Tibial artery (tissue), 4 donors: ENCODE results near the gene ARHGEF28.

Experiments used
- DNase-seq, 2 donors: peaks; one replicate each; pipeline ENCODE4 v3.0.0-alpha.2; 2019
- H3K27ac ChIP-seq, 2 donors: fragments of 200-600 bp; sonication (generic) in 1 of 2; 1 replicate in 1 of 2; 2 replicates in 1 of 2; pipeline ENCODE4 v1.5.1; 2018 to 2019; ENCODE audit warnings: mild to moderate bottlenecking in 1 of 2
- H3K27me3 ChIP-seq, 2 donors: fragments of 200-600 bp; sonication (generic) in 1 of 2; one replicate each; pipeline versions ENCODE4 v1.5.1 to v1.6.0; 2016 to 2019
- H3K36me3 ChIP-seq, 3 donors: fragments of 200-600 bp; sonication (generic) in 2 of 3; one replicate each; pipeline ENCODE4 v1.5.1; 2016 to 2019; ENCODE audit warnings: mild to moderate bottlenecking in 2 of 3
- H3K4me1 ChIP-seq, 4 donors: fragments of 200-600 bp; sonication (generic) in 2 of 4; 1 replicate in 3 of 4; 2 replicates in 1 of 4; pipeline ENCODE4 v1.5.1; 2016 to 2019
- H3K4me3 ChIP-seq, 2 donors: fragments of 200-600 bp; sonication (generic) in 1 of 2; 1 replicate in 1 of 2; 2 replicates in 1 of 2; pipeline ENCODE4 v1.5.1; 2018 to 2019; ENCODE audit warnings: mild to moderate bottlenecking in 2 of 2
- H3K9me3 ChIP-seq, 3 donors: fragments of 200-600 bp; sonication (generic) in 1 of 3; one replicate each; pipeline ENCODE4 v1.5.1; 2016 to 2019
- CTCF ChIP-seq, 2 experiments: fragments of 200-600 bp in 1 of 2; fragments of 450-650 bp in 1 of 2; IDR thresholded peaks; one replicate each; pipeline ENCODE4 v1.5.1; 2017 to 2019; ENCODE audit warnings: antibody characterized with exemption in 2 of 2, mild to moderate bottlenecking in 1 of 2, moderate library complexity in 1 of 2
- intact Hi-C: fragments of 100-400 bp; cut with DNase I; formaldehyde crosslinking; loops from one replicate; pipeline ENCODE4 v1.15.0; 2023; ENCODE audit warnings: low total_unique reads

ARHGEF28 gene

GRCh38 chr5:73894860-73895259 is 268.9 kb downstream of the ARHGEF28 start:
- H3K9me3 ChIP-seq = no peaks in the 10 kb centered on the region
- peaks cover 0 to 29% (median 0%) of the 10 kb centered on the region in 3 donors for H3K36me3 ChIP-seq
- no peaks in the 10 kb centered on the region for H3K4me1 ChIP-seq
- intact Hi-C loops = no loop called here
- no peak for TF ChIP-seq CTCF (IDR thresholded peaks at IDR 0.05)
- H3K27ac ChIP-seq = no peak overlapping the region
- no peak for DNase-seq
- H3K4me3 ChIP-seq = no peak overlapping the region
- no peaks in the 10 kb centered on the region for H3K27me3 ChIP-seq

GRCh38 chr5:73895471-73895870 is 269.5 kb downstream of the ARHGEF28 start:
- Histone ChIP-seq H3K36me3 (peaks cover 0 to 23% (median 0%) of the 10 kb centered on the region in 3 donors), H3K27me3 (no peaks in the 10 kb centered on the region), H3K9me3 (no peaks in the 10 kb centered on the region), H3K27ac (no peak overlapping the region), H3K4me3 (no peak overlapping the region), H3K4me1 (no peaks in the 10 kb centered on the region)
- intact Hi-C loops = no loop called here
- no peak for DNase-seq
- TF ChIP-seq CTCF (IDR thresholded peaks at IDR 0.05) = no peak

GRCh38 chr5:73896097-73896496 is 270.1 kb downstream of the ARHGEF28 start:
- Histone ChIP-seq H3K36me3 (peaks cover 0 to 17% (median 0%) of the 10 kb centered on the region in 3 donors), H3K27ac (no peak overlapping the region), H3K27me3 (no peaks in the 10 kb centered on the region), H3K4me3 (no peak overlapping the region), H3K9me3 (no peaks in the 10 kb centered on the region), H3K4me1 (no peaks in the 10 kb centered on the region)
- TF ChIP-seq CTCF (IDR thresholded peaks at IDR 0.05) = no peak
- DNase-seq = no peak
- intact Hi-C loops = no loop called here

GRCh38 chr5:73896668-73897067 is 270.7 kb downstream of the ARHGEF28 start:
- no peak for TF ChIP-seq CTCF (IDR thresholded peaks at IDR 0.05)
- Histone ChIP-seq H3K4me1 (no peaks in the 10 kb centered on the region), H3K9me3 (no peaks in the 10 kb centered on the region), H3K27me3 (no peaks in the 10 kb centered on the region), H3K36me3 (peaks cover 0 to 16% (median 0%) of the 10 kb centered on the region in 3 donors), H3K27ac (no peak overlapping the region), H3K4me3 (no peak overlapping the region)
- intact Hi-C loops = no loop called here
- DNase-seq = no peak

- Histone ChIP-seq H3K4me3 (no peak overlapping the region), H3K36me3 (peaks cover 0 to 9% (median 0%) of the 10 kb centered on the region in 3 donors), H3K9me3 (no peaks in the 10 kb centered on the region), H3K4me1 (peaks cover 0 to 3% (median 0%) of the 10 kb centered on the region in 4 donors), H3K27me3 (no peaks in the 10 kb centered on the region), H3K27ac (no peak overlapping the region)
- TF ChIP-seq CTCF (IDR thresholded peaks at IDR 0.05) = no peak
- no peak for DNase-seq
- intact Hi-C loops = no loop called here
These were observed 271.9 kb downstream of the ARHGEF28 start for GRCh38 chr5:73897893-73898292.

- H3K27me3 ChIP-seq = no peaks in the 10 kb centered on the region
- intact Hi-C loops = no loop called here
- DNase-seq = no peak
- no peak overlapping the region for H3K27ac ChIP-seq
- no peaks in the 10 kb centered on the region for H3K9me3 ChIP-seq
- H3K4me3 ChIP-seq = no peak overlapping the region
- peaks cover 0 to 5% (median 0%) of the 10 kb centered on the region in 4 donors for H3K4me1 ChIP-seq
- peaks cover 0 to 4% (median 0%) of the 10 kb centered on the region in 3 donors for H3K36me3 ChIP-seq
- no peak for TF ChIP-seq CTCF (IDR thresholded peaks at IDR 0.05)
These were observed 273.1 kb downstream of the ARHGEF28 start for GRCh38 chr5:73899055-73899454.
